GM18511 (cell line): ENCODE measurements around the gene SETSIP.
"Not testable (repeated sequence)": the region's sequence is repeated elsewhere in the genome, so short reads cannot be mapped to it uniquely, and the experiment has no call there.

ENCODE experiments used
- ATAC-seq: cut with Tn5 transposase; IDR thresholded peaks from one replicate; pipeline ENCODE4 v1.9.1; 2021; ENCODE audit warnings: mild to moderate bottlenecking, moderate library complexity; ENCODE audit not compliant: unreplicated experiment

The SETSIP gene

DNA sequence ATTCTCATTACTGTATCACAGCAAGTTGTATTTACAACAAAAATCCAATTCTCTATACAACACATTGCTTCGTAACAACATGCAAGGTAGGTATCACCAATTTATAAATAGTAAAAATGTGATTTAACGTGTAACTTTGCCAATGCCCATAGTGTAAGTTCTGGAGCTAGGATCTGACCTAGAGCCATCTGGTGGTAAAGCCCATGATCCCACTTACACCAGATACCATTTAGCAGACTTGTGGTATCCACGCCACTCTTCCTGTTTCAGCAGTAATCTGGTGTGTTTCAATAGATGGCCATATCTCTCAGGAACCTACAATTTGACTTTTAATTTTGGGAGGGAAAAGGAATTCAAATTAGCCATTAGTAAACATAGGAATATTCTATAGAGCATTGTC, 10.2 kb downstream of the SETSIP start:
- no peak for ATAC-seq

DNA sequence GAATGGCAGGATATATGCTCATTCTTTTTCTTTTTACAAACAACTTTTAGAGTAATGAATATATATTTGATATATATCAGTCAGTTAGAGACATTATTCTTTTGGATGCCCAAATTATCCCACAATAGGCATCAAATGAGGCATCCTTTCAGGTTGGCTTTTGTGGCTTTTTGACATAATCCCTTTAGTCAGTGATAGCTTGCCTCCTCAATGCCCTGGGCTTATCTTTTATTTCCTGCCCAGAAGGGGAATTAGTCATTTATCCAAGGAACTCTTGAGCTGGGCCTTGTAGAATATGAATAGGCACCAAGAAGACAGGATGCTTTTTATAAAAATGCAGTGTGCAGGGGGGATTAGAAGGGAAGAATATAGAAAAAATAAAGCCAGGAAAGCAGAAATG, 23.3 kb downstream of the SETSIP start:
- ATAC-seq, result no peak

DNA sequence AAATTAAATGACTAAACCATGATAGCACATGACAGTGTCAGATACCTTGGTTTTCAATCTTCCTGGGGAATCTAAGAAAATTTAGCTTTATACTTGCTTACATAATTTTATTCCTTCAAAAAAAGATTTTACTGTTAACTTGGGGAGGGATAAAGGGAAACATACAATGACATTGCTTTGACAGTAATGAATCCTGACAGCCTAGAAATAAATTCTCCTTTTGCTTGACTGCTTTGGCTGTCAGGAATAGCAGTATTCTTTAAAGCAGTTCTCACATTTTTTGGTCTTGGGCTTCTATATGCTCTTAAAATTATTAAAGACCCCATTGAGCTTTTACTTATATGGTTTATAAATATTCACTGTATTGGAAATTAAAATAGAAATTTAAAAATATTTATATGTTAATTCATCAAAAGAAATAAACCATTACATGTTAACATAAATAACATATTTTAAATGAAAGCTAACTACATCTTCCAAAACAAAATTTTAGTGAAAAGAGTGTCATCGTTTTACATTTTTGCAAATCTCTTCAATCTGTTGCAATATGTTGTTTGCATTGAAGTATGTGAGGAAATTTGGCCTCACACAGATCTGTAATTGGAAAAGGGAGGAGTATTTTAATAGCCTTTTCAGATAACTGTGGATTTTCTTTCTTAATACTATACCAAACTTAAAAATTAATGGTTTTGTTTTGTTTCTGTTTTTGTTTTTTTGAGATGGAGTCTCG, 29.3 kb downstream of the SETSIP start:
- no peak for ATAC-seq

DNA sequence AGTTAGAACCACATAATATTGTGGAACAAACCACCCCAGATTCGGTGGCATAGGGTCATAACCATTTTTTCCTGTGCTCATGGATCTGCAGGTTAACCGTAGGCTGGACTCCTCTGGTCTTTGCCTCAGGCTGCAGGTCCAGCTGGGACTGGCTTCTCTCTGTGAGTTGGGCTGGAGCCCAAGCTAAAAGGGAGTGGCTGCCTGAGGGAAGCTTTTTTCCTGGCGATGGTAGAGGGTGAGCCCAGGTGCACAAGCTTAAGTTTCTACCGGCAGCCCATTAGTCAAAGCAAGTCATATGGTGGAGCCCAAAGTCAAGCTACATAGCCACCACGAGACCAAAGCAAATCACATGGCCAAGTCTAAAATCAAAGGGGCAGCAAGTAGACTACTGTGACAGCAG, 31.6 kb downstream of the SETSIP start:
- ATAC-seq, result no peak

DNA sequence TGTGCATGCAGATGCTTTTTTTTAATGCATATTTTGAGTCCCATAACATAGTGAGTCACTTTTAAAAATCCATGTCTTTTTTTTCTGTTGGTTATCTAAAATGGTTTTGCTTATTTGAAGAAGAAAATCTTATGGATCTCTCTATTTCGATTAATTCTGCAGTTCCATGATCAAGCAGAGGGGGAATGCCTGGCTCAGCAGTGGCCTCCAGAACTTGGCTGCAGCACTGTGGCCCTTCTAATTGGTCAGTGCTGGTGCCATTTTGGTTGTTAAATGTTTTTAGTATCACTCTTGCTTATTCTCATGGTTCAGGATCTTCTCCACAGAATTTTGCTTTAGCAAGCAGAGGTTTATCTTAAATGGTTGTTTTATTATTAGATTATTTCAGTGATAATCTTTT, 34.2 kb downstream of the SETSIP start:
- ATAC-seq, result no peak

DNA sequence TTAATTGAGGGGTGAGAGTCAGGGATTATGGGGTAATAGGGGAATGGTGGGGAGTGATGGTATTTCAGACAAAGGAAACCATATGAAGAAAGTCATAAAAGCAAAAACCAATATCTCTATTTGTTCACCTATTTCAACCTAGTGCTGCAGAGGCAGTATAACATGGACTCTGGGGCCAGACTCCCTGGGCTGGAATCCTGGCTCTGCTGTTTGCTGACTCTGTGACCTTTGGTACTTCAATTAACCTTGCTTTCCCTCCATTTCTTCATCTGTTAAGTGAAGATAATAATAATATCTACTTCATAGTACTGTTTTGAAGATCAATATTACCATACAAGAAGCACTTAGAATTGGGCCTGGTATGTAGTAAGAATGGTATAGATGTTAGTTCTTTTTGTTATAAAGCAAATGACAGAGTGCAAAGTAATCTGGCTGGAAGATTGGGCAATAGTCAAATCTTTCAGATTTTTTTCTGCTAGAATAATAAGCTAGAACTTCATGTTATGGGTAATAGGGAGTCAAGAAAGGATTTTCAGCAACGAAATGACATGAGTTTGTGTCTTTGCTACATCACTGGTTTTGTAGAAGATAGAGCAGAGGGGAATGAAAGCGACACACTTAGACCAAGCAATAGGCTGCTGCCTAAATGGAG, 36.4 kb downstream of the SETSIP start:
- no peak for ATAC-seq

DNA sequence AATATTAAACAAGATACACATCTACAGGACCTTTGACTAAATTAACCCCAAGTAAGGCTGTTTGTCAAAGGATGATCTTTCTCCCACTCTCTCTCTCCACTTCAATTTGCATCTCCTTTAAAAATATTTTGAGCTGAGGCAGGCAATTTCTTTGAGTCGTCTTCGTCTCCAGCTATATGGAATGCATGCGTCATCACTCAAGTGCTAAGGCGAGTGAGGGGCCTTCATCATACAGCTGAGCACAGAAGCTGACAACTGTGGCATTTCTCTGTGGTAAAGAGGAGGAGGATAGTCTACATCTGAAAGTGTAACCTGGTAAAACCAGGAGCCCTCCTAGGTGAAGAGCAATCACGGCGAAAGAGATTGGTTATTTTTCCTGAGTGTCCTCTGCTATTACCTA, 37.8 kb downstream of the SETSIP start:
- no peak for ATAC-seq

DNA sequence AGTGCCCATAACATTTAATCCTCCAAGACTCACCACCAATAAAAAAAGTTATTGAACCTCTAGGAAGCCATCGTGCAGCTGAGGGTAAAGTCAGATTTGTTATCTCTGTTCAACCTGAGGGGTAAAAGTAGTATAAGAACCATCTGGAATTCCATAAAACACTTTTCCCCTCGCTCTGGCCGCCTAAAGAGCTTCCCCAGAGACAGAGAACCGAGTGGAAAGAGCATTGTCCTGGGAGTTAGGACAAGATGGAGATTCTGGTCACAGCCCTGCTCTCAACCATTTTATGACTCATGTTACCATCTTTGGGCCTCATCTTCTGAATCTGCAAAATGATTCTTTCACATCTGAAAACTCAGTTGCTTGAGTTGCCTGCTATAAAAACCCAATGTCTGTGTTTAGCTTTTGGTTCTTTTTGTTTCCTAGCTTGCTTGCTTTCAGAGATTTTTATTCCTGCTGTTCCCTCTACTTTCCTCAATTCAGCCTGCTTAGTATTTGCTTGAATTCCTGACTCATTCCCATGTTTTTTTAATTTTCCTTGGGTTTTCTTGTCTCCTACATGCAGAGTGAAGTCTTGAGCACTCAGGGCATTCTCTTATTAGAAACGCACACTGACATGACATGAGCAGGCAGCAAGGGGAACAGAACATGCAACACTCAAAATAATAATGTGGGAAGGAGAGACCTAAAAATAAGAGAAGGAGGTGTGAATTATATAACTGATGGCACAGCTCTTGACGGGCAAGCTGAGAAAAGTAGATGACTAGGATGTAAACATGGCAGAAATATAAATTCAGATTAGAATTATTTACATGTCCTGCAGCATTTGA, 43.7 kb downstream of the SETSIP start:
- no peak for ATAC-seq

DNA sequence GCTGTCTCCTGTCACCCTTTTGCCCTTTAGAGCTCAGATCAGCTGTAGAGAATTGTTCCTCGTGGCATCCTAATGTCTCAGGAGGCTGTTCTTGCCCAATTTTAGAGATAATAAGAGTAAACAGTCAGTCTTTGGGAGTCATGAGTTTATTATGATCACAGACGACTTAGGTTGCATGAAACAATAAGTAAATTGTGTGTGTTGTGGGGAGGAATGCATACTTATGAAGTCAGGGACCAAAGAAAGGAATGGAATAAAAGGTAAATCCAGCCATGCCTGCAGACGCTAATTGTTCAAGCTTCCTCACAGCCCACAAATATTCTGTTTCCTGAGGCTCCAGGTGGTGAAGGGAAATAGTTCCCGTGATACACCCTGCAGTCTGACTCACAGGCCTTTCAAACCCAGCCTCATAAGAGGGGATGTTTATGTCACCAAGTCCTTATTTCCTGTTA, 44.5 kb downstream of the SETSIP start:
- ATAC-seq, result no peak

DNA sequence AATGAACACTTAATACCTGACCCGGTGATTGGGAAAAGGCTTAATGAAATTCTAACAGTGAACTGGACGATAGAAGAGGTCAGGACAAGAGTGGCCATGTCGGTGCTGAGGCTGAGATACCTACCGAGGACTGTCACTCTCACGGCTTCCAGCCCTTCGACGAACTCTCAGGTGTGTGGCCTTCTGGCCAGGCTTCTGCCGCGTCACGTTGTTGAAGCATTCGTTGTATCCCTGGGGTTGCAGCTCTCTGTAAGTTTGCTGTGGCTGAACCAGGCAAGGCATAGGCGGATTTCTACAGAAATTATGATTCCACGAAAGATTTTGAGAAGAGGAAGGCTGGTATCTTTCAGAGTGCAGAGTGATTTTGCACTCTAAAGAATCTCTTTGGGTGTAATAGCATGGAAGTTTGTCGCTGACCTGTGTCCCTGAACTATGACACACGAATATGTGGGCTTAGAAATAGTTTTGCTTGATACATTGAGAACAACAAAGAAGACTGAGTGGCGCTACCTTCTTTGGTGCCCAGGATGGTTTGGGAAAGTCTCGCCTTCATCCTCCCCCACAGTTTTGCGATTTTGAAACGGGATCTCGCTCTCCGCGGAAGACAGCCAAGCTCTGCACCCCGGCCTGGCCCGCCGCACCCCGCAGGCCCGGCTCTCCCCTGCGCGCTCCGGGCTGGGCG, 45.8 kb downstream of the SETSIP start:
- ATAC-seq, result no peak

DNA sequence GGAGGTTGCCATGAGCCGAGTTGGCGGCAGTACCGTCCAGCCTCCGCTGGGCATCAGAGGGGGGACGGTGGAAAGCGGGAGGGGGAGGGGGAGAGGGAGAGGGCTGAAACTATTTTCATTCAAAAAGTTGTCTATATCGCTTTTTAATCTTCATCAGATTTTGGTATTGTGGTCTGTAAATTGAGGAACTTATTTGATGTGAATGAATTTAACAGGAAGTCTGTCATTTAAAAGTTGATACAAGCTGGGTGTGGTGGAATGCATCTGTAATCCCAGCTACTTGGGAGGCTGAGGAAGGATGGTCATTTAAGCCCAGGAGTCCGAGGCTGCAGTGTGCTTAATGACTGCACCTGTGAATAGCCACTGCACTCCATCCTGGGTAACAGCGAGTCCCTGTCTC, 48.4 kb downstream of the SETSIP start:
- no peak for ATAC-seq

DNA sequence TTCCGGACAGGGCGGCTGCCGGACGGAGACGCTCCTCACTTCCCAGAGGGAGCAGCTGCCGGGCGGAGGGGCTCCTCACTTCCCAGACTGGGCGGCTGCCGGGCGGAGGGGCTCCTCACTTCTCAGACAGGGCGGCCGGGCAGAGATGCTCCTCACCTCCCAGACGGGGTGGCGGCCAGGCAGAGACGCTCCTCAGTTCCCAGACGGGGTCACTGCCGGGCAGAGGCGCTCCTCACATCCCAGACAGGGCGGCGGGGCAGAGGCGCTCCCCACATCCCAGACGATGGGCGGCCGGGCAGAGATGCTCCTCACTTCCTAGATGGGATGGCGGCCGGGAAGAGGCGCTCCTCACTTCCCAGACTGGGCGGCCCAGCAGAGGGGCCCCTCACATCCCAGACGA, 49.2 kb downstream of the SETSIP start:
- not testable (repeated sequence) for ATAC-seq
